ENCODE measurements around the gene NELL1. TPM values are rescaled to one million over a fixed set of nuclear protein-coding genes. Genes with fewer than 3 reads are reported as not detected.

The NELL1 gene
- total RNA-seq, 4 donors from 2014 or later = not detected

- Histone ChIP-seq H3K4me3 (no peak overlapping the region), H3K27ac (no peak overlapping the region), H3K4me1 (no peaks in the 10 kb centered on the region), H3K9me3 (no peaks in the 10 kb centered on the region), H3K36me3 (no peaks in the 10 kb centered on the region), H3K27me3 (no peaks in the 10 kb centered on the region)
- no peak for DNase-seq
- TF ChIP-seq POLR2A (IDR thresholded peaks at IDR 0.05) = no peak
- TF ChIP-seq, protein P1, sequence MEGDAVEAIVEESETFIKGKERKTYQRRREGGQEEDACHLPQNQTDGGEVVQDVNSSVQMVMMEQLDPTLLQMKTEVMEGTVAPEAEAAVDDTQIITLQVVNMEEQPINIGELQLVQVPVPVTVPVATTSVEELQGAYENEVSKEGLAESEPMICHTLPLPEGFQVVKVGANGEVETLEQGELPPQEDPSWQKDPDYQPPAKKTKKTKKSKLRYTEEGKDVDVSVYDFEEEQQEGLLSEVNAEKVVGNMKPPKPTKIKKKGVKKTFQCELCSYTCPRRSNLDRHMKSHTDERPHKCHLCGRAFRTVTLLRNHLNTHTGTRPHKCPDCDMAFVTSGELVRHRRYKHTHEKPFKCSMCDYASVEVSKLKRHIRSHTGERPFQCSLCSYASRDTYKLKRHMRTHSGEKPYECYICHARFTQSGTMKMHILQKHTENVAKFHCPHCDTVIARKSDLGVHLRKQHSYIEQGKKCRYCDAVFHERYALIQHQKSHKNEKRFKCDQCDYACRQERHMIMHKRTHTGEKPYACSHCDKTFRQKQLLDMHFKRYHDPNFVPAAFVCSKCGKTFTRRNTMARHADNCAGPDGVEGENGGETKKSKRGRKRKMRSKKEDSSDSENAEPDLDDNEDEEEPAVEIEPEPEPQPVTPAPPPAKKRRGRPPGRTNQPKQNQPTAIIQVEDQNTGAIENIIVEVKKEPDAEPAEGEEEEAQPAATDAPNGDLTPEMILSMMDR (IDR thresholded peaks at IDR 0.05 in 4 of 5, conservative IDR thresholded peaks at IDR 0.05 in 1 of 5) = no peak
- in situ Hi-C loops (cut with MboI; ENCODE audit: low sequenced_read_pairs in 4 of 4) (no loop called here), intact Hi-C loops (cut with DNase I; ENCODE audit: low total_unique reads) (no loop called here)
- no peak for ATAC-seq
These were observed 695.7 kb downstream of the NELL1 start for GRCh38 chr11:21364866-21365624.

GRCh38 chr11:21369947-21370346 lies 700.6 kb downstream of the NELL1 start:
- Histone ChIP-seq H3K27ac (no peak overlapping the region), H3K36me3 (no peaks in the 10 kb centered on the region), H3K9me3 (no peaks in the 10 kb centered on the region), H3K27me3 (no peaks in the 10 kb centered on the region), H3K4me1 (no peaks in the 10 kb centered on the region), H3K4me3 (no peak overlapping the region)
- intact Hi-C loops (cut with DNase I; ENCODE audit: low total_unique reads) (no loop called here), in situ Hi-C loops (cut with MboI; ENCODE audit: low sequenced_read_pairs in 4 of 4) (no loop called here)
- ATAC-seq = no peak
- TF ChIP-seq, protein P1 (IDR thresholded peaks at IDR 0.05 in 4 of 5, conservative IDR thresholded peaks at IDR 0.05 in 1 of 5) = no peak
- TF ChIP-seq POLR2A (IDR thresholded peaks at IDR 0.05) = no peak
- no peak for DNase-seq

- H3K27ac ChIP-seq = no peak overlapping the region
- no peaks in the 10 kb centered on the region for H3K4me1 ChIP-seq
- H3K36me3 ChIP-seq = no peaks in the 10 kb centered on the region
- ATAC-seq (no peak), DNase-seq (no peak)
- intact Hi-C loops (cut with DNase I; ENCODE audit: low total_unique reads) = no loop called here
- in situ Hi-C loops (cut with MboI; ENCODE audit: low sequenced_read_pairs in 4 of 4) = no loop called here
- no peak overlapping the region for H3K4me3 ChIP-seq
- TF ChIP-seq POLR2A (IDR thresholded peaks at IDR 0.05) = no peak
- TF ChIP-seq, protein P1 (IDR thresholded peaks at IDR 0.05 in 4 of 5, conservative IDR thresholded peaks at IDR 0.05 in 1 of 5) = no peak
- no peaks in the 10 kb centered on the region for H3K9me3 ChIP-seq
- H3K27me3 ChIP-seq = no peaks in the 10 kb centered on the region
These were observed 701.7 kb downstream of the NELL1 start for GRCh38 chr11:21371044-21371443.

DNA sequence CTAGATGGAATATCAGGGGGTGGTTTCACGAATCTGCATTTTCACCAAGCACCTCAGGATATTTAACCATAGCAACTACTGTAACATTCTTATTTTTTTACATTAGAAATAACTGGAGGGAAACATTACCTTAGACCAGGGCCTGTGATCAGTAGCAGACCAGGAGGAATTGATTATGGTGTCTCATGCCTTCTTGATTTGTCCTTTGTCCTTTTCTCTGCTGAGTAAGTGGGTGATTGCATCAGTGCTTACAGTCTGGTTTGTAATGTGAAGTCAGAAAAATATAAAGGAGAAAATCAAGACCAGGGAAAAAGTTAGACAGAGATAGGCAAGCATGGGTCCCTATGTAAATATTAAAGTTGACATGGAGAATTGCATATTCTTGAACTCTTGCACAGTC lies 703.3 kb downstream of the NELL1 start:
- no peak for ATAC-seq

More for the DNA sequence above, 703.3 kb downstream of the NELL1 start:
- Histone ChIP-seq H3K27ac (no peak overlapping the region), H3K36me3 (no peaks in the 10 kb centered on the region), H3K4me1 (no peaks in the 10 kb centered on the region), H3K27me3 (no peaks in the 10 kb centered on the region), H3K4me3 (no peak overlapping the region), H3K9me3 (no peaks in the 10 kb centered on the region)
- no peak for DNase-seq
- no peak for TF ChIP-seq POLR2A (IDR thresholded peaks at IDR 0.05)
- TF ChIP-seq, protein P1 (IDR thresholded peaks at IDR 0.05 in 4 of 5, conservative IDR thresholded peaks at IDR 0.05 in 1 of 5) = no peak
- intact Hi-C loops (cut with DNase I; ENCODE audit: low total_unique reads) = no loop called here
- in situ Hi-C loops (cut with MboI; ENCODE audit: low sequenced_read_pairs in 4 of 4) = no loop called here
